Diencephalon (tissue), 1 donor: ENCODE data around the gene CCDC86. TPM values are rescaled to one million over a fixed set of nuclear protein-coding genes. Genes with fewer than 3 reads are reported as not detected.

Experiments
- total RNA-seq: library from RNA; depleted of rRNA; stranded (reverse); fragments of >200 nt; gene quantifications from one replicate; pipeline ENCODE4 v1.2.3, GENCODE V29; 2014

CCDC86 gene
- total RNA-seq: 5.1 TPM

GRCh38 chr11:60841797-60842667, at the start of gene CCDC86:
TSS of gene CCDC86 (plus strand) at chr11:60842113. CDS start at chr11:60842125, 12 bp downstream.

GRCh38 chr11:60855726-60856633, 14.1 kb downstream of the CCDC86 start, which contains the start of gene PTGDR2:
TSS of gene PTGDR2 (minus strand) at chr11:60855950. CDS start at chr11:60853722, 2,228 bp downstream.

DNA sequence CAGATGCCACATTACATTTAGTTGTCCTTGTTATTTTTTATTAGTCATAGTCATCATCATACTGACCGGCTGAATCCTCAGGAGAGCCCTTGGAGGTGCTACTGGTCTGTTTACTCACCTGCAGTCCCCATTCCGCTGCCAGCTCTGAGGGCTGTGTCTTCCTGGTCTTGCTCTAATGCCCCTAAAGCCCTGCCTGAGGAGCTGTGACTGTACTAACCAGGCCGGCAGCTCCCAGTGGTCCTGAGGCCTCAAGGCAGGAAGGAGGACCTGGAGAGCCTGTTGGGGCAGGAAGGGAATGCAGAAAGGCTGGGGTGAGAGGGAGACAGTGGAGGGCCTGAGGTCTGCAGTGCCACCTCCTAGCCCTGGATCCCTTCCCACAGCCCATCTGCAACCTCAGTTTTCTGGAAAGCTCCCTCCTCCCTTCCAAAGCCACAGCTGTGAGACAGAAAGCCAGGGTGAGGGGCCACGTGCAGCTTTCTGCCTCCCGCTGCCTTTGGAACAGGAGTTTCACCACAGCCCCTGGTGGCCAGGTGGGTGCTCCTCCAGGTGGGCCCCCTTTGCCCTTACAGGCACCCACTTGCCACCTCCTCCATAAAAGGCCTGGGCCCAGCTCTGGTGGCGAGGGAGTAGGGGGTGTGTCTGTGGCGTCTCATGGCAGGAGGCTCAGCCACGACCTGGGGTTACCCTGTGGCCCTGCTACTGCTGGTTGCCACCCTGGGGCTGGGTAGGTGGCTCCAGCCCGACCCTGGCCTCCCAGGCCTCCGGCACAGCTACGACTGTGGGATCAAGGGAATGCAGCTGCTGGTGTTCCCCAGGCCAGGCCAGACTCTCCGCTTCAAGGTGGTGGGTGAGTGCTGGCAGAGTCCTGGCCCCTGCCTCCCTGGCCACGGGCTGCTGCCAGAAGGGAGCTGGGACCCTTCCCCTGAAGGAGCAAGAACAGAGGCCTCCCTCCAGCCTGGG, 25.3 kb downstream of the CCDC86 start, which contains the start of gene ZP1:
Gene ZP1 (plus strand): TSS at position 632 of the 960 bp plus-strand sequence. CDS start 20 bp downstream, at position 652.

Other genes with a start within 250 kb of the CCDC86 start
- not detected for gene MS4A8, start 142.5 kb upstream of the CCDC86 start, total RNA-seq
- gene MS4A18, start 117.4 kb upstream of the CCDC86 start, total RNA-seq: not detected
- not detected for gene MS4A15, start 85.2 kb upstream of the CCDC86 start, total RNA-seq
- not detected for gene MS4A10, start 56.8 kb upstream of the CCDC86 start, total RNA-seq
- 1.8 TPM for gene PTGDR2, start 13.8 kb downstream of the CCDC86 start, total RNA-seq
- gene ZP1, start 25.4 kb downstream of the CCDC86 start, total RNA-seq: 0.46 TPM
- 47.3 TPM for gene PRPF19, start 64.5 kb downstream of the CCDC86 start, total RNA-seq
- gene TMEM109, start 72.0 kb downstream of the CCDC86 start, total RNA-seq: 9.7 TPM
- gene TMEM132A, start 82.3 kb downstream of the CCDC86 start, total RNA-seq: 104 TPM
- 9.9 TPM for gene SLC15A3, start 110.1 kb downstream of the CCDC86 start, total RNA-seq
- 2.3 TPM for gene CD6, start 129.6 kb downstream of the CCDC86 start, total RNA-seq